ENCODE results near the gene DCBLD2. TPM values are rescaled to one million over a fixed set of nuclear protein-coding genes. Genes with fewer than 3 reads are reported as not detected.
"Not testable (repeated sequence)": the region's sequence is repeated elsewhere in the genome, so short reads cannot be mapped to it uniquely, and the experiment has no call there.

Gene DCBLD2
- total RNA-seq, 1 experiment from 2014 or later, result 0.20 TPM

- DNase-seq (ENCODE audit: low spot score), result no peak
- in situ Hi-C loops (cut with HindIII; ENCODE audit: low sequenced_read_pairs), result no loop called here
Measured at GRCh38 chr3:98893740-98894139, 7.8 kb downstream of the DCBLD2 start.

- DNase-seq (ENCODE audit: low spot score), result no peak
- in situ Hi-C loops (cut with HindIII; ENCODE audit: low sequenced_read_pairs), result no loop called here
Measured at GRCh38 chr3:98892263-98892662, 9.2 kb downstream of the DCBLD2 start.

- no peak for DNase-seq (ENCODE audit: low spot score)
- in situ Hi-C loops (cut with HindIII; ENCODE audit: low sequenced_read_pairs), result no loop called here
Measured at GRCh38 chr3:98890965-98891910, 10.3 kb downstream of the DCBLD2 start.

GRCh38 chr3:98890181-98890835 lies 11.2 kb downstream of the DCBLD2 start:
- DNase-seq (ENCODE audit: low spot score), result no peak
- in situ Hi-C loops (cut with HindIII; ENCODE audit: low sequenced_read_pairs), result no loop called here

- in situ Hi-C loops (cut with HindIII; ENCODE audit: low sequenced_read_pairs), result no loop called here
Measured at GRCh38 chr3:98887684-98888083, 13.8 kb downstream of the DCBLD2 start.

GRCh38 chr3:98886525-98886924 lies 15.0 kb downstream of the DCBLD2 start:
- in situ Hi-C loops (cut with HindIII; ENCODE audit: low sequenced_read_pairs), result no loop called here
- no peak for DNase-seq (ENCODE audit: low spot score)

More at GRCh38 chr3:98887684-98888083, 13.8 kb downstream of the DCBLD2 start:
- no peak for DNase-seq (ENCODE audit: low spot score)

GRCh38 chr3:98885851-98886250 lies 15.6 kb downstream of the DCBLD2 start:
- no peak for DNase-seq (ENCODE audit: low spot score)

GRCh38 chr3:98884675-98885371 lies 16.7 kb downstream of the DCBLD2 start:
- in situ Hi-C loops (cut with HindIII; ENCODE audit: low sequenced_read_pairs), result no loop called here

More at GRCh38 chr3:98885851-98886250, 15.6 kb downstream of the DCBLD2 start:
- in situ Hi-C loops (cut with HindIII; ENCODE audit: low sequenced_read_pairs), result no loop called here

GRCh38 chr3:98882614-98883333 lies 18.7 kb downstream of the DCBLD2 start:
- DNase-seq (ENCODE audit: low spot score); in situ Hi-C loops (cut with HindIII; ENCODE audit: low sequenced_read_pairs): not testable (repeated sequence)

More at GRCh38 chr3:98884675-98885371, 16.7 kb downstream of the DCBLD2 start:
- peak; percentile 35 for DNase-seq (ENCODE audit: low spot score)

- in situ Hi-C loops (cut with HindIII; ENCODE audit: low sequenced_read_pairs), result no loop called here
- no peak for DNase-seq (ENCODE audit: low spot score)
Measured at GRCh38 chr3:98877132-98877531, 24.4 kb downstream of the DCBLD2 start.

GRCh38 chr3:98875535-98875934 lies 26.0 kb downstream of the DCBLD2 start:
- no peak for DNase-seq (ENCODE audit: low spot score)
- in situ Hi-C loops (cut with HindIII; ENCODE audit: low sequenced_read_pairs), result no loop called here

GRCh38 chr3:98874602-98875249 lies 26.8 kb downstream of the DCBLD2 start:
- in situ Hi-C loops (cut with HindIII; ENCODE audit: low sequenced_read_pairs), result no loop called here
- no peak for DNase-seq (ENCODE audit: low spot score)

- DNase-seq (ENCODE audit: low spot score), result no peak
- in situ Hi-C loops (cut with HindIII; ENCODE audit: low sequenced_read_pairs), result no loop called here
Measured at GRCh38 chr3:98869391-98869790, 32.1 kb downstream of the DCBLD2 start.

- DNase-seq (ENCODE audit: low spot score), result not testable (repeated sequence)
Measured at GRCh38 chr3:98857971-98858370, 43.5 kb downstream of the DCBLD2 start.

GRCh38 chr3:98857258-98857657 lies 44.2 kb downstream of the DCBLD2 start:
- in situ Hi-C loops (cut with HindIII; ENCODE audit: low sequenced_read_pairs); DNase-seq (ENCODE audit: low spot score): not testable (repeated sequence)

More at GRCh38 chr3:98857971-98858370, 43.5 kb downstream of the DCBLD2 start:
- in situ Hi-C loops (cut with HindIII; ENCODE audit: low sequenced_read_pairs), result not testable (repeated sequence)

GRCh38 chr3:98856724-98857123 lies 44.8 kb downstream of the DCBLD2 start:
- no peak for DNase-seq (ENCODE audit: low spot score)
- in situ Hi-C loops (cut with HindIII; ENCODE audit: low sequenced_read_pairs), result no loop called here

GRCh38 chr3:98855806-98856400 lies 45.6 kb downstream of the DCBLD2 start:
- in situ Hi-C loops (cut with HindIII; ENCODE audit: low sequenced_read_pairs), result no loop called here
- DNase-seq (ENCODE audit: low spot score), result no peak

- DNase-seq (ENCODE audit: low spot score), result no peak
- in situ Hi-C loops (cut with HindIII; ENCODE audit: low sequenced_read_pairs), result no loop called here
Measured at GRCh38 chr3:98848108-98848507, 53.4 kb downstream of the DCBLD2 start.
